HG03354 (cell line): Measurements from ENCODE around the gene GPR17.

ENCODE experiments used
- ATAC-seq: cut with Tn5 transposase; IDR thresholded peaks from one replicate; pipeline ENCODE4 v1.9.1; 2021; ENCODE audit warnings: mild to moderate bottlenecking; ENCODE audit not compliant: unreplicated experiment, poor library complexity, severe bottlenecking

GPR17 gene

DNA sequence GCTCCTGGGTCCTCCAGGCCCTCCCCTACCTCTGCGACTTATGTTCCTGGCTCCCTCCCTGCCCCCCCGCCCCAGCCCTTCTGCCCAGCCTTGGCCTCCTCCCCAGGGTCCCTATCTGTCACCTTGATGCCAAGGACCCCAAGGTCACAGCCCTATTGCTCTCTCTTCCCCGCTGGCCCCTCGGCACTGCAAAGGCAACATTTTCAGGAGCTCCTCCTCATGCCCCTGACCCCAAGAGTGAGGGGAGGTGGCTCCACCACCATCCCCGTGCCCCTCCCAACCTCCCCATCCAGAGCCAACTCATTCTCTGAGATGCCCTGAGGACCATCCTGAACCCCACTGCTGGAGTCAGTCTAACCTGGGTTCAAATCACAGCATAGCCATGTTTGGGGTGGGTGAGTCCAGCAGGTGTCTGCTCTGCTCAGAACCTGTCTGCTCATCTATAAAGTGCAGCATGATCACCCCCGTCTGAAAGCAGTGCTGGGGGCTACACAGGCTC is 17.7 kb downstream of the GPR17 start:
- no peak for ATAC-seq

DNA sequence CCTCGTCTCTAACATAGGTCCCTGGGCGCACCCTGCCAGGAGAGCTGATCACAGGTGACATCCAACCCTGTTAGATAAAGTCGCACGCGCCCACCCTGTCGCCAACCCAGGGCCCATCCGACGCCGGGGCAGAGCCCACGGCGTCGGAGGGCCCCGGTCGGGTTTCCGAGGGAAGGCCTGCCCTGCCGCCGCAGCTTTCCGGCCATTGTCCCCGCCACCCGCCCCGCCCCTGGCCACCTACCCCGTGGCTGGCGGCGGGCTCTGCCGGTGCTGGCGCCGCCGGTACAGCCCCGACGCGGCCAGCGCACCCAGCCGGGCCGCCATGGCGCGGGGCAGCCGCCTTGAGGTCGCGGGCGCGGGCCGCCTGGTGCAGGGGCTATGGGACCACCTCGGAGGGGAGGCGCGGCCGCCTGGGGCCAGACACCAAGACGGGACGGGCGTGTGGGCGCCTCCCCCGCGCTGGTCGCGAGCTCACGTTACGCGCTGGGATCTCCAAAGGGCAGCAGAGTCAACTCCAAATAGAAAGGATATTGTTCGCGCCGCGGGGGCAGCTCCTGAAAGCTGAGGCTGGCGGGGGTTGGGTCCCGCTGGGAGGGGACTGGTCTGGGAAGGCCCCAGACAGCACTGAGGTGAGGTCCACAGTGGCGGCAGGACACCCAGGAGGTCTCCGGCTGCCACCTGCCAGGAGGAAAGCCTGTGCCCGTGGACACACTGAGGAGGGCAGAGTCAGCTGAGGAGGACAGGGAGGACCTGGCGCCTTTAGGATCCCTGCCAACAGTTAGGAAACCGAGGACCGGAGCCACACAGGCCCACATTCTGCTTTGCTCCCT is 18.3 kb downstream of the GPR17 start:
- ATAC-seq, result no peak

DNA sequence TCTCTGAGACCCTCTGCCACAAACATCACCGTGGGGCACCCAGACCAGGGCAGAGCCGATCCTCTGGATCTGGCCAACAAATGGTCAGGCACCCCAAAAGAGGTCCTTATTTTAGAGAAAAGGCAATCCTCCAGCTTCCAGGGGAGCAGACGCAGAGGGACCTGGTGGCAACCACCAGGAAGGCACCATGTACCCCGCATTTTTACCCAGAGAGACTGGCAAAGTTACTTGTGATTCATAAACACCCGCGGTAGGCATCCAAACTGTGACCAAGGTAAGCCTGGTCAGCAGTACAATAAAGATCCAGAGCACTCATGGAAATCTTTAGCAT is 18.9 kb downstream of the GPR17 start:
- no peak for ATAC-seq

DNA sequence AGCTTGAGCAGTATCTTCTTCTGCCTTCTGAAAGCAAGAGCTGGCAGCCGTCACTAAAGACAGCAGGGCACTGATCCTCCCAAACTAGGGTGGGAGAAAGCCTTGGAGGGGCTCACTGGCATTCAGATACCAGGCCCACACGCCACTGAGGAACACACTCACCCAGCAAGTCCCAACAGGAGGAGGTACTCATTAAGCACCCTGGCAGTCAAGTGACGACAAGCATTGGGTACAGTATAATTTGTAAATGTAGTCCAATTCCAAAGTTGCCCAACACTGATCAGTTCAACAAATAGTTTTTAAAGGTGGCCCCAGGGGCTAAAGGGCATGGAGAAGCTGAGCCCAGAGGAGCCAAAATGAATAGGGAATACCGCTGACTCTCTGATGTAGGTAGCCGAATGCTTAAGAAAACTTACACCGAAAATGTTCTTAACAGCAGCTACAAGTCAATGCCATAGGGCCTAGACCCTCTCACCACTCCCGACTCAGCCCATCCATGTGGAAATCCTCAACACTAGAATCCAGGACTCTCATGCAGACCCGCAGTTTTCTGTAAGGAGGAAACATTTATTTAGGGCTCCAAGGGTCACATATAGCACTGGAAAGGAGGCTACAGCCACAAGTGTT is 19.4 kb downstream of the GPR17 start:
- ATAC-seq, result no peak

DNA sequence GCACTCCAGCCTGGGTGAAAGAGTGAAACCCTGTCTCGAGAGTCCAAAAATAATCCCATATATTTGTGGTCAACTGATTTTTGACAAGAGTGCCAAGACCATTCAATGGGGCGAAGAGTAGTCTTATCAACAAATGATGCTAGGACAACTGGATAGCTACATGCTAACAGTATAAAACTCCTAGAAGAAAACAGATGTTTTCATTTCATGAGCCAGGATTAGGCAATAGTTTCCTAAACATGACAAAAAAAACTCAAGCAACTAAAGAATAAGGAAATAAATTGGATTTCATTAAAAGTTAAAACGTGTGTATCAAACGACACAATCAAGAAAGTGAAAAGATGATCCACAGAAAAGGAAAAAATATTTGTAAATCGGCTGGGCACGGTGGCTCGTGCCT is 23.1 kb downstream of the GPR17 start:
- ATAC-seq, result no peak

DNA sequence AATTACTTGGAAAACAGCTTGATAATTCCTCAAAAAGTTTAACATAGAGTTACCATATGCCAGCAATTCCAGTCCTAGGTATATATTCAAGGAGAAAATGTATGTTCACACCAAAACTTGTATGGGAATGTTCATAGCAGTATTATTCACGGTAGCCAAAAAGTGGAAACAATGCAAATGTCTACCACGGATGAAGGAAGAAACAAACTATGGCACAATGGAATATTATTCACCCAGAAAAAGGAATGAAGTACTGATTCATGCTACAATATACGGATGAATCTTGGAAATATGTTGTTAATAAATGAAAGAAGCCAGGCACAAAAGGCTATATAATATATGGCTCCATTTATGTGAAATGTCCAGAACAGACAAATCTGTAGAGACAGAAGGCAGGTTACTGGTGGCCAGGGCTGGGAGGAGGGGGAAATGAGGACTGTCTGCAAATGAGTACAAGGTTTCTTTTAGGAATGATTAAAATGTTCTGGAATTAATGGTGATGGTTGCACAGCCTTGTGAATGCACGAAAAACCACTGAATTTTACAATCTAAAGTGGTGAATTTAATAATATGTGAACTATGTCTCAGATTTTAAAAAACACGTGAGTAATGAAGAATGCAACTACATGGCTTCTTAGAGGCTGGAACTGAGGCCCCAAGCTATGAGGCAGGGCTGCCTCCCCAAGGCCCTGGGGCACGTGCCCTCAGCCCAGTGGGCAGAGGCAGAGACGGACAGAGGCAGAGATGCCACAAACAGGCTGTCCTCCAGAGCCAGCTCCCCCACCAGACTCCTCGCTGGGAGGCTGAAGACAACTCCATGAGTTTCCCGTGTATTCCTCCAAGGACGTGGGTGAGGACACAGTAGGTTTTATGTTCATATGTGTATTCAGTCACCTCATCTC is 24.4 kb downstream of the GPR17 start:
- no peak for ATAC-seq

DNA sequence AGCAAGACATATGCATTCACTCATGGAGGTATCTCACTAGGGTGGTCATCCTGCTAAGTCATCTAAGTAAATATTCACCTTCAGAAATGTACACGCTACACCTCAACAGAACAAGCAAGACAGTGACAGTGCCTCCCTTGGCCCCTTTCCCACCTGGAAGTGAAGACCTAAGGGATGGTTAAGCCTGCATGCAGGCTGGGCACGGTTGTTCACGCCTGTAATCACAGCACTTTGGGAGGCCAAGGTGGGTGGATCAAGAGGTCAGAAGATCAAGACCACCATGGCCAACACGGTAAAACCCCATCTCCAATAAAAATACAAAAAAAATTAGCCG is 25.0 kb downstream of the GPR17 start:
- ATAC-seq, result no peak

DNA sequence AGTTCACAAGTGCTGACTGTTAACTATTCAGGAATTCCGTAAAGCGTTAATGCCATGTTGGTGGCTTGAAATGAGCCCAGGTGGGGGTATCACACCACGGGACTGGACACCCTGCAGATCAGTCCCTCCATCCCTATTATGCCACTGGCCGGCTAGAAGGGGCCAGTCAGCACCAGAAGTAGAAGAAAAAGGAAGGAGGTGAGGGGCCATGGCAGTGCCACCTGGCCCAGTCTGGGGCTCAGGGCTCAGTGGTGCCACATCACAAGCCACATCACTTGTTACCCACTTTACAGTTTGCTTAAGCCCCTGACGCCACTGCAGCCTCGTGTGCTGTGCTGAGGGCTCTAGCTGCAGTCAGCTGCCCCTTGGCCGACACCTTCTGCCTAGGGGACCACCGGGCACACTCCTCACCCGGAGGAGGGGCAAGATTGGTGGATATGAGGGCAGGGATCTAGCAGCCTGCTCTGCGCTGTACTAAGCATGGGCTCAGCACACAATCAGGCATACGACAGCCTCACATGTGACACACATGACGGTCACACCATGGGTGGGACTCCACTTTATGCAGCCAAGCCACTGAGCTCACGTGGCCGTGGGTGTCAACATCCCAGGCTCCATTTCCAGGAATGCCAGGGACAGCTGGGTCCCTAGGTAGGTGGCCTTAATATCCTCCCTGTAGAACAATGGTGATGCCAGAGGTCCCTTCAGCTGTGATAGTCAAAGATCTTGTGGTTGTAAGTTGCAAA is 25.8 kb downstream of the GPR17 start:
- no peak for ATAC-seq

DNA sequence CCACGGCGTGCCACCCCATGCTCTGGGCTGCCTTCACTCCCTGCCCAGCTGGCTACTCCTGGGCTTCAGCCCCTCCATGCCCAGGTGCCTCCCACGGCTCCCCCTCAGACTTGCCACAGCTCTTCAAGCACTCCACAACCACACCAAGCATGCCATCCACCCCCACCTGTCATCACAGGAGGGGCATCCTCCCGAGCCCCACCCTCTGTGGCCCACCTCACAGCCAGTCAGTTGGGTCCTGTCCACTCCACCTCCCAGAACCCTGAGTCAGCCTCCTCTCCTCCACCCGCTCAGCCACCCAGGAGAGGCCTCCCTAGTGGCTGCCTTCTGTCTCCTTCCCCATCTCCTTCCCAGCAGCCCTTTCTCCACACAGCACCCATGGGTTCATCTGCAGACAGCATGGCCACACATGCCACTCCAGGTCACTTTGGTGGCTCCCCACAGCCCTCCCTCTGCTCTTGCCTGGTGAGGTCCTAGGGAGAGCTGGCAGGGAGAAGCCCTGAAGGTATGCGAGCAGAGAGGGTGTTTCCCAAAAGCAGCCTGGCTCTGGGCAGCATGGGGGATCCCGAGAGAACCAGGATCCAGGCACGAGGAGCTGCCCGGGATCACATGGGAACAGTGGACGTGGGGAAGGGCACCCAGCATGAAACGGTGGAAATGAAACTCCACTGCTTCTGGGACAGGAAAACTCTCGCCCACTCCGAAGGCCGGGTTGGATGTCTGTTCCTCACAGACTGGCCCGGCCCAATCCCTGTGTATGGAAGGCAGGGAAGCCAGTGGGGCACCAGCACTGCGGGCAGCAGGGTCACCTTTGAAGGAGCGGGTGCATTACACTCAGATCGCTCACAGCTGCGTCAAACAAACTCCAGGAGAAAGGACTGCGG is 26.6 kb downstream of the GPR17 start:
- no peak for ATAC-seq

DNA sequence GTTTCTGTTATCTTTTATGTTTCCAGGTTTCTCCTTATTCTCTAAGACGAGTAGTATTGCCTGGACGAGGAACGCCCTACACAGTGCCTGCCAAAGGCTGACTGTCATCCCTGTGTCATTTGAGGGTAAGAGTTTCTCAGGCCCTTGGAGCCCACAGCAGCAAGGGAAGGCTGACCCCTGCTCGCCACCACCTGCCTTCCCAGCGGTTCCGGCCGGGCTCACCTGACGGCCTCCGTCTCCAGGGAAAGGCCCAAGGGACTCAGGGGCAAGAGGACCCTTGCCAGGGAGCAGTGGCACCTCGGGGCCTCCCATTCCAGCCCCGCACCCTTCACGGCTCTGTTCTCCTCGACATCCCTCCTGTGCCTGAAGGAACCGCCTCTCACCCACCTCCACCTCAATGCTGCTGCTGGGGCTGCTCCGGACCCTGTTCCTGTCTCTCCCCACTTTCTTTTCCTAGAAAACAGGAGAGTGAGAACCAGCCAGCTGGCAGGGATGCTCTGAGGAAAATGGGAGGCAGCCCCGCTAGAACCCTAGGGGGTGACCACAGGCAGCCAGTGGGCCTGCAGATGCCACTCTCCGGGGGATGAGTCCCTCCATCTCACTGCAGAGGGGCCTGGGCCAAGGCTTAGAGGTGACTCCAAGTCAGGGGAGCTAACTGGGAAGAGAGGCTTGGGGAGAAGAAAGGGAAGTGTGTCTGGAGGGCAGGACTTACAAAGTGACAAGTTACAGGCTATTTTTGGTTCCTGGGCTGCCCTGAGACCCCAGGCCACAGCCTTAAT is 27.5 kb downstream of the GPR17 start:
- no peak for ATAC-seq

DNA sequence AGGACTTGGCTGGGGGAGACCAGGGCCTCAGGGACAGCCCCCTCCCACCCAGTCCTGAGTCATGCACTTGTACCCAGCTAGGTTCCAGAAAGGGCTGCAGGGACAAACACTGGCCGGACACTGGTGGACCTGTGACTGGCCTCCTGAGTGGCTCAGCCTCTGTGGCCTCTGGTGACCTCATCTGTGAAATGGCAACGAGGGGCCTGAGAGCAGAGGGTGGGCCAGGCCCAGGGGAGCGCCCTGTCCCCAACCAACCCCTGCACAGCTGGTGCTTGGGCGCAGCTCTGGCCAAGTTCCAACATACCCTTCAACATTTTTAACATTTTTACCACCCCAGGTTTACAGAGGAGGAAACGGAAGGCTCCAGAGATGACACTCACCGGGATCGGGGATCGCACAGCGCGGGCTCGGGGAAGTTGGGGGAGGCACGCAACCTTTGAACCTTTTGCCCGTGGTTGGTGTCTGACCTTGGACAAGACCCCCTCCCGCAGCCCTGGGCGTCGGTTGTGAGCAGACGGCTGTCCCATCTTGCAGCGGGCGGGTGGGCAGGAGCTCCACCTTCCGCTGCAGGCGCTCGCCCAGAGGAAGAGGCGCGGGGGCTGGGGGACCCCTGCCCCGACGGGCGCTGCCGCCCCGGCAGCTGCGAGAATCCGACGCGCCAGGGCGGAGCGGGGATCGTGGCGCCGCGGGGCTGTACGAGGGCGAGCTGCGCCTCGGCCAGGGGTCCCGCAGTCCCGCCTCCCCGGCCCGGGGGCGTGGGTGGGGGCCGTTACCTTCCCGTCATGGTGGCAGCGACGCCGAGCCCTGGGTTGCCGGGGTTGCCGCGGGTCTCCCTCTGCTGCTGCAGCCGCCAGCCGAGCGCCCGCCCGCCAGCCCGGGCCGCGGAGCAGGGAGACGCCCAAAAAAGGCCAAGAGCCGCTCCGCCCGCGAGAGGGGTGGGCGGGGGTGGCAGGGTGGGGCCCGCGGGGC is 28.6 kb downstream of the GPR17 start:
- ATAC-seq, result no peak

DNA sequence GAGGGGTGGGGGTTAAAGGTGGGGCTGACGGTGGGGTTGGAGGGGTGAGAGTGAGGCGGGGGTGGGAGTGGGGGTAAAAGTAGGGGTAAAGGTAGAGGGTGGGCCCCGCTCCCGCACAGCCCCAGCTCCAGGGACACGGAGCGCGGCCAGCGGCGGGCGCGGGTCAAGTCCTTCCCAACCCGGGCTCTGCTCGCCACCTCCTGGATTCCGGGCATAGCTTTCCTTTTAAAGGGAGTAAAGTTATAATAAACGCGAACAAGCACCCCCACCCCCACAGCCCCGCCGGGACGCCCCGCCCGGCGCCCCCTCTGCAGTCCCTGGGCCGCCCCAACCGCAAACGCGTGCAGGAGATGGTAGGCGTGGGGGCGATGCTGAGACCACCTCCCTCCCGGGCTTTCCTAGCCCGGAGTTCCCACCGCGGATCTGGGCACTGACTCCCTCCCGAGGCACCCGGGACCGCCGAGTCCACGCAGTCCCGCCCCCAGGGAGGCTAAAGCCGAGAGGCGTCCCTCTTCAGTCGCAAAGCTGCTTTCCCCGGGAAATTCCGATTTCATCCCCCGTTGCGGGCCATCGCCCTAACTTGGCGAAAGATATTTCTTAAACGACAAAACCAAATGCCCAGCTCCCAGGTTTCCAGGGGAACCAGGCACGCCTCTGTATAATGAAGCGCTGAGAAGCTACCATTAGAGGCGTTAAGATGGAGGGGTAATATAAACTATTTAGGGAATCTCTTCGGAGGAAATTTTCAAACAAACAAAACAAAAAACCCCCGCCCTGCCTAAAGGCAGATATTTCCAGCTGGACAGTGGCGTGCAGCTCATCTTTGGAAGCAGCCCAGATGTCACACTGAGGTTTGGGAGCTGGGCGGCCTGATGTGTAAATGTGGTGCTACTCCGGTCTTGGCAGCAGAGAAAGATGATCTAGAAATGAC is 29.6 kb downstream of the GPR17 start, which contains the start of gene LIMS2:
LIMS2 (minus strand) TSS at position 200 of the 931 bp plus-strand sequence. CDS start 506 bp downstream, outside the sequence.
- ATAC-seq, result no peak

DNA sequence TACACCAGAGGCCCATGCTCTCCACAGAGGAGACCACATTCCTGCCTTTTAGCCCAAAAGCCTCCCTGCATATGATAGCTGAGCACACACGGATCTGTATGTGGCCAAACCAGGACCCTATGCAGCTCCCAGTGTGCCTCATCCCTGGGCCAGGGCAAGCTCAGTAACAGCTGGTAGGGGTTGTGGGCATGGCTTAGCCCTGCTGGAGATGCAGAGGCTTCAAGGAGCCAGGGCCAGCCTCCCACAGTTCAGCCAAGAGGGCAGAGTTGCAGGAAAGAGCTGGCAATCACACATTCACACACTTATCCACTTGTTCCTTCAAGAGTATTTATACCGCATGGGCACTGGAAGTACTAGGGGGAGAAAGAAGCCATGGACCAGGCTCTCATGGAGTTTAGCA is 31.0 kb downstream of the GPR17 start:
- no peak for ATAC-seq

DNA sequence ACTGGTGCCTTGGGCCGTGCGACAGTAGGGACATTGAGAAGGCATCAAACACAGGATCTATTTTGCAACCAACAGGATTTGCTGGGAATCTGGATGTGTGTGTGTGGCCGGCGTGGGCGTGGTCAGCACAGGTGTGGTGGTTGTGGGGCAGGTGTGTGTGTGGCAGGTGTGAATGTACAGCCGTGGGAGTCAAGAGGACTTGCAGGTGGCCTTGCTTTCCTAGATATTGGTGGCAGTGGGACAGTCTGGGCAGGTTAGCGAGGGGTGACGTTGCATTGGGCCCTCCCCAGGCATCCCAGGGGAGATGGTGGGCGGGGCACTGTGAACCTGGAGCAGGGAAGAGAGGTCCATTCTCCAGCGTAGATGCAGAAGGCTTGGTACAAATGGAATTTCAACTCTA is 32.6 kb downstream of the GPR17 start:
- ATAC-seq, result no peak

DNA sequence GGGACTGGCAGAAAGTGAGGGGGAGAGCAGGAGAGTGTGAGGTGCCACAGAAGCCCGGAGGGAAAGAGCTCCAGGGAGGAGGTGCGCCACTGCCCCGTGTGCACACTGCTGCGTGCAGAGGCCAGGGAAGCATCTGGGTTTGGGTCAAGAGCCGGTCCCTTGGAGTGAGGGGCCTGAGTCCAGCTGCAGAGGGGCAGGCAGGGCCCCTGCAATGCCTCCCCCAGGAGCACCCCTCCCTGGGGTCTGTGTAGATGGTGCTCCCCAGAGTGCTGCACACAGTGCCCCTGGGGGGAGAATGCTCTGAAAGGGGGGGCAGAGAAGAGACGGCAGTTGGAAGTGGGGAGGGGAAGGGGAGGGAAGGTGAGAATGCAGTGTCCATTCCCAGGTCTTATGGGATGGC is 33.0 kb downstream of the GPR17 start:
- ATAC-seq, result no peak
